Measurements from ENCODE around the gene PRDM7. TPM values are rescaled to one million over a fixed set of nuclear protein-coding genes. Genes with fewer than 3 reads are reported as not detected.

The PRDM7 gene
- total and polyA plus RNA-seq, 2 donors (not counting 1 experiment from before 2014, with no cell fraction given) = not detected

DNA sequence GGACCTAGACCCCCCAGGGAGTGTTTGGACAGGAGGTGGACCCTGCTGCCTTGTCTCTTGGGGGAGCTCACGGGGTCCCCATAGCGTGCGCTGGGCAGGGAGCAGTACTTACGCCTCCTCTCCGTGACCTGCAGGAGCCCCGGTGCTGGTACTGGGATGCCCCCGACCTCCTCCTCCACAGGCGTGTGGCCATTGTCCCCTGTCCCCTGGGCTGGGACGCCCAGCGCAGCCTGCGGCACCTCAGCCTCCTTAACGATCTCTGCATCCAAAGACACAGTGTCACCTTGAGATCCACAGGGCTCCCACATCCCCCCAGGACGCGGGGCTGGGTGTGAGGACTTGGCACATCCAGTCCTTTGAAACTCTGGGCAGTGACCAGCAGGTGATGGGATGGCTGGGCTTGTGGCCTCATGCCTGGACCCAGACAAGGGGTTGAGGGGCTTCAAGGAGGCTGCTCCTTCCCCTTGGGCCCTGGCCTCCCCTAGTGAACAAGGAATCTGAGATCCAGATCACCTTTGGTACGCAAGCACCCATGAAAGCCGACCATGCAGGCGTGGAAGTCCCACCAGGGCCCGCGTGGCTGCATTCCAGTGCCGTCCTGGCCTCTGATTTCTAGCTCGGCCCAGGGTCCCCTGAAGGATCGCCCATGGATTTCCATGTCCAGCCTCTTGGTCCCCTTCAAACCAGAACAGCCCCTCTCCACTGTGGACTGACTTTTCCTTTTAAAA is 67.8 kb downstream of the PRDM7 start:
- no peak for TF ChIP-seq EZH2 (IDR thresholded peaks at IDR 0.05; ENCODE audit: borderline replicate concordance, insufficient read depth, low read depth, low read length, poor library complexity, severe bottlenecking)
- TF ChIP-seq, protein P1, sequence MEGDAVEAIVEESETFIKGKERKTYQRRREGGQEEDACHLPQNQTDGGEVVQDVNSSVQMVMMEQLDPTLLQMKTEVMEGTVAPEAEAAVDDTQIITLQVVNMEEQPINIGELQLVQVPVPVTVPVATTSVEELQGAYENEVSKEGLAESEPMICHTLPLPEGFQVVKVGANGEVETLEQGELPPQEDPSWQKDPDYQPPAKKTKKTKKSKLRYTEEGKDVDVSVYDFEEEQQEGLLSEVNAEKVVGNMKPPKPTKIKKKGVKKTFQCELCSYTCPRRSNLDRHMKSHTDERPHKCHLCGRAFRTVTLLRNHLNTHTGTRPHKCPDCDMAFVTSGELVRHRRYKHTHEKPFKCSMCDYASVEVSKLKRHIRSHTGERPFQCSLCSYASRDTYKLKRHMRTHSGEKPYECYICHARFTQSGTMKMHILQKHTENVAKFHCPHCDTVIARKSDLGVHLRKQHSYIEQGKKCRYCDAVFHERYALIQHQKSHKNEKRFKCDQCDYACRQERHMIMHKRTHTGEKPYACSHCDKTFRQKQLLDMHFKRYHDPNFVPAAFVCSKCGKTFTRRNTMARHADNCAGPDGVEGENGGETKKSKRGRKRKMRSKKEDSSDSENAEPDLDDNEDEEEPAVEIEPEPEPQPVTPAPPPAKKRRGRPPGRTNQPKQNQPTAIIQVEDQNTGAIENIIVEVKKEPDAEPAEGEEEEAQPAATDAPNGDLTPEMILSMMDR (IDR thresholded peaks at IDR 0.05) = no peak
- Mint-ChIP-seq H3K27me3 (no peaks in the 10 kb centered on the region), H3K27ac (peak overlapping the region; percentile 92), H3K4me3 (peak overlapping the region; percentile 80), H3K9me3 (ENCODE audit: insufficient read depth) (no peaks in the 10 kb centered on the region), H3K4me1 (peaks cover 57% of the 10 kb centered on the region)
- H3K27me3 ChIP-seq (replicated peaks in 1 of 4; ENCODE audit: control extremely low read depth in 1 of 4, control insufficient read depth in 3 of 4, insufficient read depth in 4 of 4, low read length in 3 of 4) = no peaks in the 10 kb centered on the region
- no peak overlapping the region for H3K27ac ChIP-seq (ENCODE audit: low read length in 2 of 2)
- peaks cover 0 to 34% (median 3%) of the 10 kb centered on the region in 3 donors for H3K9me3 ChIP-seq (ENCODE audit: control extremely low read depth in 1 of 3, control insufficient read depth in 2 of 3, insufficient read depth in 1 of 3, low read length in 2 of 3)
- peaks cover 54 to 69% of the 10 kb centered on the region in 2 donors for H3K4me1 ChIP-seq (ENCODE audit: control insufficient read depth in 2 of 2, insufficient read depth in 2 of 2, low read length in 2 of 2)
- H3K79me2 ChIP-seq (ENCODE audit: control insufficient read depth, insufficient read depth, low read length) = no peaks in the 10 kb centered on the region
- ATAC-seq (ENCODE audit: low read depth) (no peak), DNase-seq (no peak)
- ChIA-PET CTCF (interaction anchor here (0.9 kb wide), 1 partner anchor 10 kb away, joined by 3 read pairs; the partner anchor contains the start of gene DBNDD1), POLR2A (interaction anchor here (0.8 to 1.0 kb wide), 3 partner anchors 61 to 136 kb away, joined by 3 read pairs; partner anchors contain the start of genes TCF25 and TUBB3)
- peak overlapping the region in 4 of 5 experiments; percentile 26 to 51 (median 38) for H3K4me3 ChIP-seq (ENCODE audit: control extremely low read depth in 1 of 5, extremely low read depth in 1 of 5, insufficient read depth in 1 of 5, low read depth in 2 of 5, low read length in 4 of 5)
- peaks cover 0 to 4% of the 10 kb centered on the region in 2 experiments for H3K36me3 ChIP-seq (replicated peaks in 1 of 2; ENCODE audit: control extremely low read depth in 1 of 2, control insufficient read depth in 1 of 2, extremely low read depth in 1 of 2, insufficient read depth in 2 of 2, low read length in 1 of 2)
- 65% methylated on average over 15 of the region's 22 CpGs for WGBS (ENCODE audit: insufficient coverage)
- intact Hi-C loops (cut with micrococcal nuclease) = loop anchor here (5.0 kb wide), 2 partner anchors 37 to 57 kb away; no protein-coding TSS in a partner anchor
- peak overlapping the region; percentile 81 for H3K4me2 ChIP-seq (replicated peaks; ENCODE audit: low read depth, low read length, poor library complexity, severe bottlenecking)
- peak overlapping the region; percentile 47 for H2AFZ ChIP-seq (ENCODE audit: insufficient read depth, low read depth, low read length, poor library complexity, severe bottlenecking)
- H4K20me1 ChIP-seq (ENCODE audit: control insufficient read depth, insufficient read depth, low read length, poor library complexity, severe bottlenecking) = peaks cover 17% of the 10 kb centered on the region
- H3K9ac ChIP-seq (ENCODE audit: low read length) = peak overlapping the region; percentile 56

Data from B cell (primary cell).